Muscle layer of duodenum (tissue), 2 donors: ENCODE measurements around the gene PER2.
A peak's percentile ranks its signal among the peaks of the same experiment; 100 is the strongest.

ENCODE experiments used
- H3K27ac ChIP-seq: one replicate; pipeline ENCODE4 v1.7.0; 2013; ENCODE audit warnings: mild to moderate bottlenecking, low read length
- H3K27me3 ChIP-seq: one replicate; pipeline ENCODE4 v1.7.0; 2013; ENCODE audit warnings: low read depth, mild to moderate bottlenecking, control low read depth, low read length
- H3K36me3 ChIP-seq, 2 donors: one replicate each; pipeline ENCODE4 v1.7.0; 2013; ENCODE audit warnings: low read length in 2 of 2, control low read depth in 1 of 2, mild to moderate bottlenecking in 1 of 2; ENCODE audit not compliant: insufficient read depth in 2 of 2, control insufficient read depth in 1 of 2
- H3K4me1 ChIP-seq, 2 donors: one replicate each; pipeline ENCODE4 v1.7.0; 2013; ENCODE audit warnings: low read length in 2 of 2, mild to moderate bottlenecking in 2 of 2, control low read depth in 1 of 2, moderate library complexity in 1 of 2; ENCODE audit not compliant: insufficient read depth in 2 of 2, control insufficient read depth in 1 of 2
- H3K4me3 ChIP-seq, 2 donors: one replicate each; pipeline ENCODE4 v1.7.0; 2013; ENCODE audit warnings: low read length in 2 of 2, low read depth in 1 of 2, mild to moderate bottlenecking in 1 of 2
- H3K9me3 ChIP-seq, 2 donors: one replicate each; pipeline ENCODE4 v1.7.0; 2013; ENCODE audit warnings: low read length in 2 of 2, control low read depth in 1 of 2, mild to moderate bottlenecking in 1 of 2; ENCODE audit not compliant: control insufficient read depth in 1 of 2
- donor health status: healthy.

The PER2 gene

DNA sequence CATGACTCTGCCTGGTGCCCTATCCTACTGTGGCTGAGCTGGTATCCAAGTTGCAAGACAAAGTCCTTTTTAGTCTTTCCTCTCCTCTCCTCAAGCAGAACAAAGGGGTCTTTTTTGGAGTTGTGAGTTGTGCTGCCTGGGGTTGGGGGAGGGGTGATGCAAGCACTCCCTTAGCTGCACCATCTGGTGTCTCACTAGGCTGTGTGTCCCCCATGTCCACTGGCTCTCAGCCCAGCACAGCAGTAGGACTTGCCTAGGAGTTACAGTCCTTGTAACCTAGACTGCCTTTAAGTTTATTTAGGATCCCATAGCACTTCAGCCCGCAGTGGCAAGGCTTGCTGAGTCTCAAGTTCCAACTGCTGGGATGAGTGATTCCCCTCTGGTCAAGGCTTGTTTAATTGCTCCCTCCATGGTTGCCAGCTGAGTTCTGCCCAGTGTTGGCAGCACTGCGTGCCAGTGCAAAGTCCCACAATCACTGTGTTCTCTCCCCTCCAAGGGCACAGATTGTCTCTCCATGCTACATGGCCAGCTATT lies 71.7 kb downstream of the PER2 start:
- Histone ChIP-seq H3K4me3 (no peak overlapping the region), H3K4me1 (no peaks in the 10 kb centered on the region), H3K27ac (no peak overlapping the region), H3K36me3 (no peaks in the 10 kb centered on the region), H3K27me3 (no peaks in the 10 kb centered on the region), H3K9me3 (no peaks in the 10 kb centered on the region)

DNA sequence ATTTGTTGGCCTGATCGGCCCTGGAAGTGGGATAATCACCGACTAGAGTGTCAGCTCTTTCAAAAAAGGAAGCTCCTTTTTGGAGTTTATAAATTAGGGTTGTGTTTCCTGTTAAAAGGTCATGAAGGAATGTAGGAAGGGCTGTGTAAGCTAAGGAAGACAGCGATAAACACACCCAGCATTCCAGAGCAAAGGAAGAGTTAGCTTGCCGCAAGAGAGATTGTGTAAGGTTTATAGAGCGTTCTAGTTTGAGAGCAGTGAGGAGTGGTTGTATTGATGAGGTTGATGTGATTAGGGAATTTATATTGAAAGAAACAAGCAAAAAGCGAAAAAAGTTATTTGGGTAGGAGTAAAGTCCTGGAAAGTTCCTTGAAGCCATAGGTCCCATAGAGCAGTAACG lies 81.4 kb downstream of the PER2 start:
- no peak overlapping the region for H3K4me3 ChIP-seq
- no peak overlapping the region for H3K27ac ChIP-seq
- peaks cover 0 to 8% of the 10 kb centered on the region in 2 donors for H3K4me1 ChIP-seq
- no peaks in the 10 kb centered on the region for H3K27me3 ChIP-seq
- H3K9me3 ChIP-seq = no peaks in the 10 kb centered on the region
- no peaks in the 10 kb centered on the region for H3K36me3 ChIP-seq

- peak overlapping the region; percentile 50 to 56 for H3K4me3 ChIP-seq
- H3K27ac ChIP-seq = peak overlapping the region; percentile 83
- no peaks in the 10 kb centered on the region for H3K36me3 ChIP-seq
- H3K27me3 ChIP-seq = no peaks in the 10 kb centered on the region
- no peaks in the 10 kb centered on the region for H3K9me3 ChIP-seq
- peaks cover 8 to 16% of the 10 kb centered on the region in 2 donors for H3K4me1 ChIP-seq
Observed at GRCh38 chr2:238203973-238204683, 84.3 kb downstream of the PER2 start.

DNA sequence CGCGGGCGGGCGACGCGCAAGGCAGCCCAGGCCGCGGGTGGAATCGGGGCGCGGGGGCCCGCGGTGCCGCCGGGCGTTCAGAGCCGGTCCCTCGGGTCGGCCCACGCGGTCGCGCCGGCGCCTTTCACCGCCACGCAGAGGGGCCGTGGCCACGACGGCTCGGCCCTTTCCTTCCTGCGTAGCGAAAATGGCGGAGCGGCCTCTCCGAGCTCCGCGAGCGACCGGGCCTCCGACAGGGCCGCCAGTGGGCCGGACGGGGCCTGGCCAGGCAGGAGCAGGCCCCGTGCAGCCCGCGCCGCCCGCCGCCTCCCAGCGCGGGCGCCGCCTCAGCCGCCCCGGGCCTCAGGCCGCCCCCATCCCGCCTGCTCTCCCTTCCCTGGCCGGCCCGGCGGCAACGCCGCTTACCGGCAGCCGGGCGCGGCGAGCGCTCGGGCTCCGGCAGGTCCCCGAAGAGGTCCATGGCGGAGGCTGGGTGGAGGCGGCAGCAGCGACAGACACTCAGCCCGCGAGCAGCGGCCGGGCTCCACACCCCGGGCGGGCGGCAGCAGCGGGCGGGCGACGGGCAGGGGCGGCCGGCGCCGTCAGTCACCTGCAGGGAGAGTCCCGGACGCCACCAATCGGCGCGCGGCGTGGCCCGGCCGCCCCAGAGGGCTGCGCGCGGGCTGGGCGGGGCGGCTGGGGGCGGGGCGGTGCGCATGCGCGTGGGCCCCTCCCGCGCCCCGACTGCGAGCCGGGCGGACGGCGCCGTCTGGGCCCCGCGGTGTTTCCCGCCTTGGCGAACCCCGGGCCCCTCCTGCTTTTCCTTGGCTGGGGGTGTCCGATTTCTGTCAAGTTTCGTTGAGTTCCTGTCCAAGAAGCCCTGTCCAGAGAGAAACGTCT lies 85.1 kb downstream of the PER2 start, which contains the start of gene ILKAP:
Gene ILKAP, minus strand, starts transcription at position 602 of the 879 bp plus-strand sequence. Its CDS starts 142 bp downstream, at position 460.
- peak within 1 kb of the TSS; percentile 83 for H3K27ac ChIP-seq
- peaks cover 8 to 16% of the 10 kb centered on the region in 2 donors for H3K4me1 ChIP-seq
- H3K9me3 ChIP-seq = no peaks in the 10 kb centered on the region
- H3K36me3 ChIP-seq = no peaks in the 10 kb centered on the region
- H3K27me3 ChIP-seq = no peaks in the 10 kb centered on the region
- H3K4me3 ChIP-seq = peak within 1 kb of the TSS; percentile 77 to 90

- Histone ChIP-seq H3K27me3 (no peaks in the 10 kb centered on the region), H3K36me3 (no peaks in the 10 kb centered on the region), H3K27ac (peak overlapping the region; percentile 74), H3K9me3 (no peaks in the 10 kb centered on the region), H3K4me3 (peak overlapping the region; percentile 77 to 90), H3K4me1 (peaks cover 8 to 16% of the 10 kb centered on the region in 2 donors)
Observed at GRCh38 chr2:238202326-238203093, 85.9 kb downstream of the PER2 start.
